ENCODE data around the gene TMEM176B. TPM values are rescaled to one million over a fixed set of nuclear protein-coding genes. Genes with fewer than 3 reads are reported as not detected.

Gene TMEM176B
- total and polyA plus RNA-seq, 2 donors (not counting 1 experiment from before 2014, with no cell fraction given) = 0.25 to 1.4 TPM

- Histone ChIP-seq H4K20me1 (ENCODE audit: control insufficient read depth, insufficient read depth, low read length, poor library complexity, severe bottlenecking) (no peaks in the 10 kb centered on the region), H3K4me2 (replicated peaks; ENCODE audit: low read depth, low read length, poor library complexity, severe bottlenecking) (no peak overlapping the region), H3K4me1 (ENCODE audit: control insufficient read depth in 2 of 2, insufficient read depth in 2 of 2, low read length in 2 of 2) (peaks cover 0 to 8% of the 10 kb centered on the region in 2 donors), H3K27me3 (replicated peaks in 1 of 4; ENCODE audit: control extremely low read depth in 1 of 4, control insufficient read depth in 3 of 4, insufficient read depth in 4 of 4, low read length in 3 of 4) (peaks cover 0 to 3% (median 1%) of the 10 kb centered on the region in 4 experiments), H3K36me3 (replicated peaks in 1 of 2; ENCODE audit: control extremely low read depth in 1 of 2, control insufficient read depth in 1 of 2, extremely low read depth in 1 of 2, insufficient read depth in 2 of 2, low read length in 1 of 2) (no peaks in the 10 kb centered on the region), H3K9ac (ENCODE audit: low read length) (no peak overlapping the region), H3K79me2 (ENCODE audit: control insufficient read depth, insufficient read depth, low read length) (no peaks in the 10 kb centered on the region), H3K4me3 (ENCODE audit: control extremely low read depth in 1 of 5, extremely low read depth in 1 of 5, insufficient read depth in 1 of 5, low read depth in 2 of 5, low read length in 4 of 5) (no peak overlapping the region), H3K27ac (ENCODE audit: low read length in 2 of 2) (no peak overlapping the region), H2AFZ (ENCODE audit: insufficient read depth, low read depth, low read length, poor library complexity, severe bottlenecking) (no peak overlapping the region), H3K9me3 (ENCODE audit: control extremely low read depth in 1 of 3, control insufficient read depth in 2 of 3, insufficient read depth in 1 of 3, low read length in 2 of 3) (no peaks in the 10 kb centered on the region)
- ChIA-PET CTCF (no interaction called here), POLR2A (no interaction called here)
- Mint-ChIP-seq H3K27ac (no peak overlapping the region), H3K4me1 (peaks cover 8% of the 10 kb centered on the region), H3K9me3 (ENCODE audit: insufficient read depth) (no peaks in the 10 kb centered on the region), H3K27me3 (peaks cover 7% of the 10 kb centered on the region), H3K4me3 (no peak overlapping the region)
- TF ChIP-seq CTCF (IDR thresholded peaks at IDR 0.05) (no peak), EZH2 (IDR thresholded peaks at IDR 0.05; ENCODE audit: borderline replicate concordance, insufficient read depth, low read depth, low read length, poor library complexity, severe bottlenecking) (no peak)
- DNase-seq (no peak), ATAC-seq (ENCODE audit: low read depth) (no peak)
- intact Hi-C loops (cut with micrococcal nuclease) = no loop called here
- WGBS (ENCODE audit: insufficient coverage) = 97% methylated on average over 6 of the region's 9 CpGs
Observed at GRCh38 chr7:150790416-150791075, 9.6 kb downstream of the TMEM176B start.

GRCh38 chr7:150788474-150789269 is 11.5 kb downstream of the TMEM176B start:
- POLR2A ChIA-PET = no interaction called here
- DNase-seq (no peak), ATAC-seq (ENCODE audit: low read depth) (no peak)
- Histone ChIP-seq H2AFZ (ENCODE audit: insufficient read depth, low read depth, low read length, poor library complexity, severe bottlenecking) (no peak overlapping the region), H4K20me1 (ENCODE audit: control insufficient read depth, insufficient read depth, low read length, poor library complexity, severe bottlenecking) (no peaks in the 10 kb centered on the region), H3K4me3 (ENCODE audit: control extremely low read depth in 1 of 5, extremely low read depth in 1 of 5, insufficient read depth in 1 of 5, low read depth in 2 of 5, low read length in 4 of 5) (no peak overlapping the region), H3K27ac (ENCODE audit: low read length in 2 of 2) (no peak overlapping the region), H3K79me2 (ENCODE audit: control insufficient read depth, insufficient read depth, low read length) (no peaks in the 10 kb centered on the region), H3K36me3 (replicated peaks in 1 of 2; ENCODE audit: control extremely low read depth in 1 of 2, control insufficient read depth in 1 of 2, extremely low read depth in 1 of 2, insufficient read depth in 2 of 2, low read length in 1 of 2) (no peaks in the 10 kb centered on the region), H3K9ac (ENCODE audit: low read length) (no peak overlapping the region), H3K4me1 (ENCODE audit: control insufficient read depth in 2 of 2, insufficient read depth in 2 of 2, low read length in 2 of 2) (peaks cover 0 to 8% of the 10 kb centered on the region in 2 donors), H3K27me3 (replicated peaks in 1 of 4; ENCODE audit: control extremely low read depth in 1 of 4, control insufficient read depth in 3 of 4, insufficient read depth in 4 of 4, low read length in 3 of 4) (peaks cover 0 to 2% (median 0%) of the 10 kb centered on the region in 4 experiments), H3K9me3 (ENCODE audit: control extremely low read depth in 1 of 3, control insufficient read depth in 2 of 3, insufficient read depth in 1 of 3, low read length in 2 of 3) (no peaks in the 10 kb centered on the region), H3K4me2 (replicated peaks; ENCODE audit: low read depth, low read length, poor library complexity, severe bottlenecking) (no peak overlapping the region)
- H3K27me3 Mint-ChIP-seq = peaks cover 7% of the 10 kb centered on the region
- H3K4me3 Mint-ChIP-seq = no peak overlapping the region
- H3K9me3 Mint-ChIP-seq (ENCODE audit: insufficient read depth) = no peaks in the 10 kb centered on the region
- H3K27ac Mint-ChIP-seq = no peak overlapping the region
- TF ChIP-seq EZH2 (IDR thresholded peaks at IDR 0.05; ENCODE audit: borderline replicate concordance, insufficient read depth, low read depth, low read length, poor library complexity, severe bottlenecking) (no peak), CTCF (IDR thresholded peaks at IDR 0.05) (no peak)
- 82% methylated on average over 7 of the region's 9 CpGs for WGBS (ENCODE audit: insufficient coverage)
- CTCF ChIA-PET = interaction anchor here (1.1 kb wide), 1 partner anchor 10 kb away, joined by 4 read pairs; no protein-coding TSS in a partner anchor
- peaks cover 8% of the 10 kb centered on the region for H3K4me1 Mint-ChIP-seq
- intact Hi-C loops (cut with micrococcal nuclease) = no loop called here

All from B cell (primary cell).